Spleen (tissue), 7 donors: ENCODE results near the gene RPP25.

Source experiments
- POLR2A ChIP-seq, 3 donors: fragments of 450-650 bp; IDR thresholded peaks; one replicate each; pipeline ENCODE4 v1.5.1; 2017; ENCODE audit warnings: antibody characterized with exemption in 3 of 3, mild to moderate bottlenecking in 1 of 3
- POLR2AphosphoS5 ChIP-seq, 3 donors: sonication (generic); formaldehyde crosslinking; IDR thresholded peaks; one replicate each; pipeline ENCODE4 v1.5.1; 2017; ENCODE audit warnings: antibody characterized with exemption in 3 of 3
- TF ChIP-seq, protein P1 (sequence below), 11 experiments: fragments of 200-600 bp in 7 of 11; fragments of 450-650 bp in 4 of 11; sonication (generic) in 4 of 11; IDR thresholded peaks in 8 of 11; conservative IDR thresholded peaks in 3 of 11; 1 replicate in 7 of 11; 2 replicates in 4 of 11; pipeline versions ENCODE4 v1.4.0 to v1.8.0; 2016 to 2021; ENCODE audit warnings: antibody characterized with exemption in 11 of 11, inconsistent platforms in 4 of 11, mild to moderate bottlenecking in 1 of 11
- donor health status: DM: no; HTN: no; CAD: no; lungs with moderate emphysema.
- donor health status: DM: no; HTN: no; CAD: no.
- donor health status: DM: no; HTN: no; CAD: no.

DNA sequence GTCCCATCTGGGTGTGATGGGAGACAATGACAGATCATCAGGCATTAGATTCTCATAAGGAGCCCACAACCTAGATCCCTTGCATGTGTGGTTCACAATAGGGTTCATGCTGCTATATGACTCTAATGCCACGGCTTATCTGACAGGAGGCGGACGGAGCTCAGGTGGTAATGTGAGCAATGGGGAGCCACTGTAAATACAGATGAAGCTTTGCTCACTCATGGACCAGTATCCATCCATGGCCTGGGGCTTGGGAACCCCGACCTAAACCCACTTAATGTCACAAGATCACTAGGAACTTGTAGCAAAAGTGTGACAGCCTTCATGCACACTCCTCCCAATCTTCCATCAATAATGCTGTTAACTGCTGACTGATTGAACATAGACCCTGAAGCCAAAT is 47.9 kb downstream of the RPP25 start:
- TF ChIP-seq POLR2AphosphoS5 (IDR thresholded peaks at IDR 0.05): no peak
- TF ChIP-seq, protein P1, sequence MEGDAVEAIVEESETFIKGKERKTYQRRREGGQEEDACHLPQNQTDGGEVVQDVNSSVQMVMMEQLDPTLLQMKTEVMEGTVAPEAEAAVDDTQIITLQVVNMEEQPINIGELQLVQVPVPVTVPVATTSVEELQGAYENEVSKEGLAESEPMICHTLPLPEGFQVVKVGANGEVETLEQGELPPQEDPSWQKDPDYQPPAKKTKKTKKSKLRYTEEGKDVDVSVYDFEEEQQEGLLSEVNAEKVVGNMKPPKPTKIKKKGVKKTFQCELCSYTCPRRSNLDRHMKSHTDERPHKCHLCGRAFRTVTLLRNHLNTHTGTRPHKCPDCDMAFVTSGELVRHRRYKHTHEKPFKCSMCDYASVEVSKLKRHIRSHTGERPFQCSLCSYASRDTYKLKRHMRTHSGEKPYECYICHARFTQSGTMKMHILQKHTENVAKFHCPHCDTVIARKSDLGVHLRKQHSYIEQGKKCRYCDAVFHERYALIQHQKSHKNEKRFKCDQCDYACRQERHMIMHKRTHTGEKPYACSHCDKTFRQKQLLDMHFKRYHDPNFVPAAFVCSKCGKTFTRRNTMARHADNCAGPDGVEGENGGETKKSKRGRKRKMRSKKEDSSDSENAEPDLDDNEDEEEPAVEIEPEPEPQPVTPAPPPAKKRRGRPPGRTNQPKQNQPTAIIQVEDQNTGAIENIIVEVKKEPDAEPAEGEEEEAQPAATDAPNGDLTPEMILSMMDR (IDR thresholded peaks at IDR 0.05 in 8 of 11, conservative IDR thresholded peaks at IDR 0.05 in 3 of 11): no peak
- TF ChIP-seq POLR2A (IDR thresholded peaks at IDR 0.05): no peak
